GM12891 (cell line): Measurements from ENCODE around the gene ZNRF4.

Source experiments
- PAX5 ChIP-seq: IDR thresholded peaks from 2 replicates; pipeline ENCODE4 v1.6.1; 2011; ENCODE audit warnings: low read length, moderate library complexity, mild to moderate bottlenecking; ENCODE audit not compliant: insufficient read depth, severe bottlenecking
- POLR2A ChIP-seq: IDR thresholded peaks from 2 replicates; pipeline ENCODE4 v1.6.1; 2011; ENCODE audit warnings: low read depth, low read length, control low read depth
- POLR2AphosphoS5 ChIP-seq: IDR thresholded peaks from 2 replicates; pipeline ENCODE4 v1.6.1; 2011; ENCODE audit warnings: low read depth, low read length, control low read depth
- POU2F2 ChIP-seq: IDR thresholded peaks from 2 replicates; pipeline ENCODE4 v1.6.1; 2011; ENCODE audit warnings: low read depth, mild to moderate bottlenecking, control low read depth, low read length, moderate library complexity
- SPI1 ChIP-seq: IDR thresholded peaks from 2 replicates; pipeline ENCODE4 v1.6.1; 2011; ENCODE audit warnings: low read depth, low read length, control low read depth
- TAF1 ChIP-seq: IDR thresholded peaks from 2 replicates; pipeline ENCODE4 v1.6.1; 2011; ENCODE audit warnings: low read depth, low read length, control low read depth

DNA sequence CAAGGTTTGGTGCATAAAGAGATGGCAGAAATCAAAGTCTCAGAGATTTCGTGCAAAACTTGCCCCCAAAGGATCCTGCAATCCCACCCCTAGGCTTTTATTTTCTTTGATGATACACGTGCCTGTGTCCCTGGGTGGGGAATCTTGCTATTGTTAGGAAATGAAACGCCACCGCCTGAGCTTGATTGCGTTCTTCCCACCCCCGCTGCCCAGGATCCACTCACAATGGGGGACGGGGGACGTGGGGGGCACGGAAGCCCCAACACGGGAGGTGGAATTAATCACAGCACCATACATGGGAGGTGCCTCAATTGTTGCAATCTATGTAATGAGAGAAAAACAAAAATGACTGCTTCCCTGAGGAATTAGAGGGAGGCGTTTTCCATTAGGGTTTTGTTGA lies 39.6 kb downstream of the ZNRF4 start:
- TF ChIP-seq TAF1 (no peak), POLR2AphosphoS5 (no peak), POLR2A (no peak), SPI1 (no peak), PAX5 (no peak), POU2F2 (no peak)
